ENCODE results near the gene RNU6-9.
"Not testable (repeated sequence)": the region's sequence is repeated elsewhere in the genome, so short reads cannot be mapped to it uniquely, and the experiment has no call there.

RNU6-9 gene

GRCh38 chr19:892894-893689 is at the start of gene RNU6-9, which contains the start of gene MED16:
Gene RNU6-9 (plus strand): TSS chr19:893484.
Gene MED16 (minus strand): TSS chr19:893187. CDS start chr19:891131, 2,056 bp downstream.
- peak; percentile 82 to 88 for DNase-seq

GRCh38 chr19:843836-844545 is 49.3 kb upstream of the RNU6-9 start:
- DNase-seq, result no peak

- no peak for DNase-seq
Measured at GRCh38 chr19:844546-844971, 48.7 kb upstream of the RNU6-9 start.

GRCh38 chr19:845707-846521 is 47.4 kb upstream of the RNU6-9 start:
- no peak for DNase-seq

- no peak for DNase-seq
Measured at GRCh38 chr19:848386-848921, 44.8 kb upstream of the RNU6-9 start.

GRCh38 chr19:849195-849594 is 44.1 kb upstream of the RNU6-9 start:
- not testable (repeated sequence) for DNase-seq

- DNase-seq, result no peak
Measured at GRCh38 chr19:850221-850978, 42.9 kb upstream of the RNU6-9 start.

- DNase-seq, result no peak
Measured at GRCh38 chr19:850979-851335, 42.3 kb upstream of the RNU6-9 start.

GRCh38 chr19:852136-853013 is 40.9 kb upstream of the RNU6-9 start, which contains the start of gene ELANE:
Gene ELANE (plus strand): TSS chr19:852303. CDS start chr19:852329, 26 bp downstream.
- DNase-seq, result no peak

GRCh38 chr19:853014-853585 is 40.2 kb upstream of the RNU6-9 start:
- no peak for DNase-seq

GRCh38 chr19:853614-854220 is 39.6 kb upstream of the RNU6-9 start:
- DNase-seq, result not testable (repeated sequence)

- no peak for DNase-seq
Measured at GRCh38 chr19:854549-854948, 38.7 kb upstream of the RNU6-9 start.

- no peak for DNase-seq
Measured at GRCh38 chr19:855142-855541, 38.1 kb upstream of the RNU6-9 start.

GRCh38 chr19:855566-856120 is 37.6 kb upstream of the RNU6-9 start:
- DNase-seq, result no peak

- no peak for DNase-seq
Measured at GRCh38 chr19:858284-858683, 35.0 kb upstream of the RNU6-9 start.

GRCh38 chr19:858868-859843 is 34.1 kb upstream of the RNU6-9 start, which contains the start of gene CFD:
Gene CFD (plus strand): TSS chr19:859664. CDS start chr19:859690, 26 bp downstream.
- DNase-seq, result no peak

- DNase-seq, result no peak
Measured at GRCh38 chr19:861141-861755, 32.0 kb upstream of the RNU6-9 start.
